HEK293 (cell line): ENCODE measurements around the gene PSD2.

ENCODE experiments used
- CTCF ChIA-PET: fragments of 350-600 bp; formaldehyde crosslinking; extraction: SDS; loops from one replicate; lab custom pipeline; 2021; ENCODE audit warnings: antibody characterized with exemption; lab: Yijun Ruan, JAX
- POLR2A ChIA-PET: fragments of 300-600 bp; formaldehyde crosslinking; extraction: SDS; loops from one replicate; lab custom pipeline; 2020; ENCODE audit warnings: antibody characterized with exemption, inconsistent platforms; lab: Yijun Ruan, JAX
- H3K27ac ChIP-seq: fragments of 200-500 bp; sonication (Bioruptor generic); 2 replicates; pipeline ENCODE4 v1.5.1; 2014; ENCODE audit warnings: low read depth, low read length, control low read depth, inconsistent platforms; ENCODE audit errors: extremely low read depth
- H3K36me3 ChIP-seq, 2 experiments: fragments of 200-500 bp in 1 of 2; sonication (Bioruptor generic) in 1 of 2; 1 replicate in 1 of 2; 2 replicates in 1 of 2; pipeline ENCODE4 v1.5.1; 2014 to 2017; ENCODE audit warnings: inconsistent platforms in 2 of 2, low read length in 2 of 2; ENCODE audit not compliant: control insufficient read depth in 2 of 2, insufficient read depth in 1 of 2
- H3K4me1 ChIP-seq: fragments of 200-500 bp; sonication (Bioruptor generic); 2 replicates; pipeline ENCODE4 v1.5.1; 2014; ENCODE audit warnings: mild to moderate bottlenecking, low read length, inconsistent platforms; ENCODE audit not compliant: control insufficient read depth, insufficient read depth
- H3K4me3 ChIP-seq: 2 replicates; pipeline ENCODE4 v1.5.1; 2011; ENCODE audit warnings: low read depth, mild to moderate bottlenecking, control low read depth, low read length, moderate library complexity
- H3K9me3 ChIP-seq: fragments of 200-500 bp; sonication (Bioruptor generic); 2 replicates; pipeline ENCODE4 v1.5.1; 2014; ENCODE audit warnings: low read depth, low read length, inconsistent platforms; ENCODE audit not compliant: control insufficient read depth, insufficient read depth
- GLI2 ChIP-seq: fragments of 450-650 bp; formaldehyde crosslinking; IDR thresholded peaks from 2 replicates; pipeline ENCODE4; 2017; ENCODE audit warnings: missing biosample characterization, missing genetic modification characterization, low read depth, borderline replicate concordance
- GLIS1 ChIP-seq: fragments of 450-650 bp; formaldehyde crosslinking; IDR thresholded peaks from 2 replicates; pipeline ENCODE4 v1.5.1; 2016; ENCODE audit warnings: missing biosample characterization, missing genetic modification characterization
- KLF1 ChIP-seq: fragments of 450-650 bp; formaldehyde crosslinking; IDR thresholded peaks from 2 replicates; pipeline ENCODE4 v1.5.1; 2016; ENCODE audit warnings: missing biosample characterization, missing genetic modification characterization
- KLF16 ChIP-seq: fragments of 450-650 bp; formaldehyde crosslinking; IDR thresholded peaks from 2 replicates; pipeline ENCODE4 v1.5.1; 2017; ENCODE audit warnings: missing biosample characterization, missing genetic modification characterization
- MEIS1 ChIP-seq: sonication (generic); formaldehyde crosslinking; IDR thresholded peaks from 2 replicates; pipeline ENCODE4 v1.8.1; 2022; ENCODE audit warnings: missing genetic modification reagents, mild to moderate bottlenecking, borderline replicate concordance
- PRDM6 ChIP-seq: fragments of 450-650 bp; formaldehyde crosslinking; IDR thresholded peaks from 2 replicates; pipeline ENCODE4 v1.5.1; 2017; ENCODE audit warnings: missing biosample characterization, missing genetic modification characterization
- SCRT2 ChIP-seq: fragments of 450-650 bp; formaldehyde crosslinking; IDR thresholded peaks from 2 replicates; pipeline ENCODE4 v1.5.1; 2016; ENCODE audit warnings: missing biosample characterization, missing genetic modification characterization
- ZFP41 ChIP-seq: fragments of 450-650 bp; formaldehyde crosslinking; IDR thresholded peaks from 2 replicates; pipeline ENCODE4 v1.5.1; 2016; ENCODE audit warnings: missing biosample characterization, missing genetic modification characterization, borderline replicate concordance
- ZNF146 ChIP-seq: fragments of 450-650 bp; formaldehyde crosslinking; IDR thresholded peaks from 2 replicates; pipeline ENCODE4 v1.5.1; 2016; ENCODE audit warnings: missing biosample characterization, missing genetic modification characterization
- ZNF214 ChIP-seq: fragments of 450-650 bp; formaldehyde crosslinking; IDR thresholded peaks from 2 replicates; pipeline ENCODE4 v1.5.1; 2017; ENCODE audit warnings: missing biosample characterization, mild to moderate bottlenecking, missing genetic modification characterization, borderline replicate concordance
- ZNF223 ChIP-seq: fragments of 450-650 bp; formaldehyde crosslinking; IDR thresholded peaks from 2 replicates; pipeline ENCODE4 v1.5.1; 2016; ENCODE audit warnings: missing biosample characterization, missing genetic modification characterization
- ZNF324 ChIP-seq: fragments of 450-650 bp; formaldehyde crosslinking; IDR thresholded peaks from 2 replicates; pipeline ENCODE4 v1.5.1; 2016; ENCODE audit warnings: missing biosample characterization, missing genetic modification characterization
- ZNF501 ChIP-seq: fragments of 450-650 bp; formaldehyde crosslinking; IDR thresholded peaks from 2 replicates; pipeline ENCODE4 v1.5.1; 2016; ENCODE audit warnings: missing biosample characterization, missing genetic modification characterization
- ZNF521 ChIP-seq: fragments of 450-650 bp; formaldehyde crosslinking; IDR thresholded peaks from 2 replicates; pipeline ENCODE4 v1.5.1; 2017; ENCODE audit warnings: missing biosample characterization, mild to moderate bottlenecking, missing genetic modification characterization
- ZNF558 ChIP-seq: fragments of 450-650 bp; formaldehyde crosslinking; IDR thresholded peaks from 2 replicates; pipeline ENCODE4 v1.5.1; 2016; ENCODE audit warnings: missing biosample characterization, missing genetic modification characterization
- ZNF624 ChIP-seq: fragments of 450-650 bp; formaldehyde crosslinking; IDR thresholded peaks from 2 replicates; pipeline ENCODE4 v1.5.1; 2017; ENCODE audit warnings: missing biosample characterization, missing genetic modification characterization
- ZNF626 ChIP-seq: fragments of 450-650 bp; sonication (Bioruptor Pico); formaldehyde crosslinking; IDR thresholded peaks from 2 replicates; pipeline ENCODE4 v1.5.1; 2018; ENCODE audit warnings: missing biosample characterization, missing genetic modification characterization, inconsistent platforms
- ZNF670 ChIP-seq: fragments of 450-650 bp; formaldehyde crosslinking; IDR thresholded peaks from 2 replicates; pipeline ENCODE4 v1.5.1; 2016; ENCODE audit warnings: missing biosample characterization, missing genetic modification characterization, low read depth
- ZNF707 ChIP-seq: fragments of 450-650 bp; formaldehyde crosslinking; IDR thresholded peaks from 2 replicates; pipeline ENCODE4 v1.5.1; 2016; ENCODE audit warnings: missing biosample characterization, missing genetic modification characterization
- ZNF777 ChIP-seq: fragments of 450-650 bp; formaldehyde crosslinking; IDR thresholded peaks from 2 replicates; pipeline ENCODE4 v1.5.1; 2017; ENCODE audit warnings: missing biosample characterization, missing genetic modification characterization, borderline replicate concordance
- TF ChIP-seq, protein P1 (sequence below): fragments of 450-650 bp; formaldehyde crosslinking; optimal IDR thresholded peaks from 2 replicates; pipeline ENCODE3; 2016; ENCODE audit warnings: missing biosample characterization, mild to moderate bottlenecking, missing genetic modification characterization
- TF ChIP-seq, protein P2 (sequence below): fragments of 450-650 bp; formaldehyde crosslinking; IDR thresholded peaks from 2 replicates; pipeline ENCODE4 v1.5.1; 2016; ENCODE audit warnings: missing biosample characterization, missing genetic modification characterization

The PSD2 gene

DNA sequence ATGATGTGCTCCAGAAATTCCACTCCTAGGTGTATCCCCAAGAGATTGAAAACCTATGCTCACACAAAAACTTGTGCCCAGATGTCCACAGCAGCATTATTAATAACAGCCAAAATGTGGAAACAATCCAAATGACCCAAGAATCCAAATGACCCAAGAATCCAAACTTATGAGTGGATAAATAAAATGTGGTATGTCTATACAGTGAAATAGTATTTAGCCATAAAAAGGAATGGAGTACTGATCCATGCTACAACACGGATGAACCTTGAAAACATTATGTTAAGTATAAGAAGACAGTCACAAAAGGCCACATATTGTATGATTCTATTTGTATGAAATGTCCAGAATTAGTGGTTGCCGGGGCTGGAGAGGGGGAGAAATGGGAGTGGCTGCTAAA is 80.3 kb downstream of the PSD2 start:
- Histone ChIP-seq H3K4me1 (peaks cover 13% of the 10 kb centered on the region), H3K9me3 (no peaks in the 10 kb centered on the region), H3K4me3 (no peak overlapping the region), H3K27ac (no peak overlapping the region), H3K36me3 (peaks cover 0 to 8% of the 10 kb centered on the region in 2 experiments; a peak in 1 of 3 replicates)
- TF ChIP-seq ZNF324 (tag by site-specific recombination) (no peak), ZNF146 (tag by site-specific recombination) (peak; percentile 72), ZNF214 (no peak)
- POLR2A ChIA-PET: no interaction called here
- CTCF ChIA-PET: no interaction called here

DNA sequence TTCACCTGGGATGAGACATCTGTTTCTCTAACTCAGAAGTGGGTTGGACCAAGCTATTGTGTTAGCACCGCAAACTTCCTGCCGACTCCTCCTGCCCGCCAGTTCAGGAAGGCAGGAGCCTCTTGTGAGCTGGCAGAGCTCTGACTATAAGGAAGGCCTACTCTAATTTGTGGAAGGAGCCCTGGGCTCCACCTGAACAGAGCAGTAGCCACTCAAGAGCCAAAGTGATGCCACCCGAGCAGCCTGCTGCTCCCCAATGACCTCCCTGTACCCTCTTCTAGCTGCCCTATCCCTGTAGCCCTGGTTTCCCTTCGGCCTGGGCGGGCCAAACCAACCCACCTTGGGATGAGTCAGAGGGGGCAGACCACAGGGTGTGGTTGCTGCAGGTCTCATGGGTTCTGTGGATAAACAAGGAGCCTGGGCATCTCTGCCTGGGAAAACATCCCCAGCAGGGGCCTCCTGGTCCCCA is 81.6 kb downstream of the PSD2 start:
- Histone ChIP-seq H3K36me3 (peaks cover 0 to 8% of the 10 kb centered on the region in 2 experiments; a peak in 1 of 3 replicates), H3K4me3 (no peak overlapping the region), H3K27ac (no peak overlapping the region)
- TF ChIP-seq ZNF624 (tag by site-specific recombination) (no peak), PRDM6 (no peak), ZNF501 (tag by site-specific recombination) (no peak), GLIS1 (tag by site-specific recombination) (peak; percentile 62), KLF1 (tag by site-specific recombination) (peak; percentile 47)
- TF ChIP-seq, all 188 proteins: peak for 2
- H3K9me3 ChIP-seq: no peaks in the 10 kb centered on the region
- POLR2A ChIA-PET: no interaction called here
- CTCF ChIA-PET: interaction anchor here (0.6 to 1.3 kb wide), 3 partner anchors 13 to 92 kb away, joined by 4 to 7 read pairs (median 4); no protein-coding TSS in a partner anchor
- peaks cover 14% of the 10 kb centered on the region for H3K4me1 ChIP-seq

DNA sequence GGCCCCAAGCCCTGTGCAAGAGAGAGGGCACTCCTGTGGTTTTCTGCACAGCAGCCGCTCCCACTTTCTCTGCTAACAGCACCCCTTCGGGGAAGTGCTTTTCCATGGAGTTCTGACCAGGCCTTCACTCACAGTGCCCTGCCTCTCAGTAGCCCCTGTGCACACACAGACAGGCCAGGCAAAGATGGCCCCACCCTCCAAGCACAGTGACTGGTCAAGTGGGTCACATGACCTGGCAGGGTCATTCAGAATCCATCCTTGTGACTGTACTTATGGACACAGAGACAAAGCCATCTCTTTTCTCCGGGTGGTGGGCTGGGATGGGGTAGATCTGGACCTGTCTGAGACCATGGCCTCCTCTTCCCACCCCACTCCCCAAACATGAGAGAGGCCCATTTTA is 82.5 kb downstream of the PSD2 start:
- POLR2A ChIA-PET: no interaction called here
- Histone ChIP-seq H3K27ac (no peak overlapping the region), H3K4me3 (no peak overlapping the region), H3K9me3 (no peaks in the 10 kb centered on the region), H3K36me3 (peaks cover 0 to 8% of the 10 kb centered on the region in 2 experiments; a peak in 1 of 3 replicates), H3K4me1 (peaks cover 14% of the 10 kb centered on the region)
- CTCF ChIA-PET: interaction anchor here (0.7 to 1.1 kb wide), 2 partner anchors 13 to 91 kb away, joined by 3 read pairs; no protein-coding TSS in a partner anchor
- TF ChIP-seq ZNF223 (tag by site-specific recombination): no peak
- TF ChIP-seq KLF1 (tag by site-specific recombination): no peak
- TF ChIP-seq ZNF558 (tag by site-specific recombination): no peak
- no peak for TF ChIP-seq MEIS1 (CRISPR knock-in tag)
- TF ChIP-seq ZNF214: no peak
- no peak for TF ChIP-seq ZNF777 (tag by site-specific recombination)

DNA sequence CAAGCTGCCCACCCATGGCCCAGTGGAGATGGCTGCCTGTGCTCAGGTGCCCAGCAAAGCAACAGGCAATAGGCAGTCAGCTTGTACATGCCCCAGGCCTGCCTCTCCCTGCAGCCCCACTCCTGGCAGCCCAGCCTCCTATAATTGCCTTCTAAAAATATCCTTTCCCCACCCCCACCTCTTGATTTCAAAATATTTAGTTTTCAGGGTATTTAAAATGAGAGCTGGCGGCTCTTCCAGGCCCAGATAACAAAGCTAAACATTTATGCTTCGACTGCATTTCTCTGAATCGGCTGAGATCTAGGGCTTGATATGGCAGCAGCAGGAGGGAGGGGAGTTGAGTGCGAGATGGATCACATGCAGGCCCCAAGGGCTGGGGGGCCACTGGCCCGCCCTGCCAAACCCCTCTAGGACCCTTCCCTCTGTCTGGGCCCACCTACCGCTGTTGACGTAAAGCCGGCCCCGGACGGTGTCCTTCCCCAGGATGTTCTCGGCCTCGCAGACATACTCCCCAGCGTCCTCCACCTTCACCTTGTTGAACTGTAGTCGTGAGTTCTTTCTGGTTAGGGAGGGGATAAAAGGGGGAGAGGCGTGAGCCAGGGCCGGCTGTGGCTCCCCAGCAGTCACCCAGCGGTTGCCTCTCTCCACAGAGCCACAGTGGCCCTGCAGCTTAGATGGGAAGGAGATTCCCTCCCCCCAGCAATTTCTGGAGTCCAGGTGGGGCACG is 85.0 kb downstream of the PSD2 start:
- POLR2A ChIA-PET: interaction anchor here (0.6 to 0.7 kb wide), 3 partner anchors 14 to 35 kb away, joined by 3 to 5 read pairs (median 4); no protein-coding TSS in a partner anchor
- peaks cover 0 to 8% of the 10 kb centered on the region in 2 experiments; a peak in 2 of 3 replicates for H3K36me3 ChIP-seq
- H3K4me1 ChIP-seq: peaks cover 14% of the 10 kb centered on the region
- H3K4me3 ChIP-seq: no peak overlapping the region
- H3K9me3 ChIP-seq: no peaks in the 10 kb centered on the region
- CTCF ChIA-PET: interaction anchor here (0.7 to 4.4 kb wide), 3 partner anchors 17 to 269 kb away, joined by 3 to 25 read pairs (median 3); no protein-coding TSS in a partner anchor
- H3K27ac ChIP-seq: peak overlapping the region; percentile 69
- TF ChIP-seq ZFP41 (tag by site-specific recombination): no peak
- TF ChIP-seq SCRT2 (tag by site-specific recombination): peak; percentile 84
- no peak for TF ChIP-seq ZNF707 (tag by site-specific recombination)
- TF ChIP-seq, protein P1, sequence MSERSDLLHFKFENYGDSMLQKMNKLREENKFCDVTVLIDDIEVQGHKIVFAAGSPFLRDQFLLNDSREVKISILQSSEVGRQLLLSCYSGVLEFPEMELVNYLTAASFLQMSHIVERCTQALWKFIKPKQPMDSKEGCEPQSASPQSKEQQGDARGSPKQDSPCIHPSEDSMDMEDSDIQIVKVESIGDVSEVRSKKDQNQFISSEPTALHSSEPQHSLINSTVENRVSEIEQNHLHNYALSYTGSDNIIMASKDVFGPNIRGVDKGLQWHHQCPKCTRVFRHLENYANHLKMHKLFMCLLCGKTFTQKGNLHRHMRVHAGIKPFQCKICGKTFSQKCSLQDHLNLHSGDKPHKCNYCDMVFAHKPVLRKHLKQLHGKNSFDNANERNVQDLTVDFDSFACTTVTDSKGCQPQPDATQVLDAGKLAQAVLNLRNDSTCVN (tag by site-specific recombination): no peak
- TF ChIP-seq GLI2 (tag by site-specific recombination): no peak
- TF ChIP-seq ZNF521 (tag by site-specific recombination): no peak
- no peak for TF ChIP-seq ZNF626 (tag by site-specific recombination)
- peak; percentile 58 for TF ChIP-seq GLIS1 (tag by site-specific recombination)
- TF ChIP-seq ZNF324 (tag by site-specific recombination): no peak
- TF ChIP-seq KLF16 (tag by site-specific recombination): no peak
- TF ChIP-seq ZNF670 (tag by site-specific recombination): no peak
- TF ChIP-seq, protein P2, sequence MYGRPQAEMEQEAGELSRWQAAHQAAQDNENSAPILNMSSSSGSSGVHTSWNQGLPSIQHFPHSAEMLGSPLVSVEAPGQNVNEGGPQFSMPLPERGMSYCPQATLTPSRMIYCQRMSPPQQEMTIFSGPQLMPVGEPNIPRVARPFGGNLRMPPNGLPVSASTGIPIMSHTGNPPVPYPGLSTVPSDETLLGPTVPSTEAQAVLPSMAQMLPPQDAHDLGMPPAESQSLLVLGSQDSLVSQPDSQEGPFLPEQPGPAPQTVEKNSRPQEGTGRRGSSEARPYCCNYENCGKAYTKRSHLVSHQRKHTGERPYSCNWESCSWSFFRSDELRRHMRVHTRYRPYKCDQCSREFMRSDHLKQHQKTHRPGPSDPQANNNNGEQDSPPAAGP: peak; percentile 30; the same call in 1 of the 2 replicates
